AML-193 (cell line): ENCODE results near the gene ENSA.
"Not testable (repeated sequence)": the region's sequence is repeated elsewhere in the genome, so short reads cannot be mapped to it uniquely, and the experiment has no call there.

Experiments
- DNase-seq, 2 experiments: peaks; one replicate each; lab custom pipeline; 2025; lab: John Stamatoyannopoulos, UW

The ENSA gene

DNA sequence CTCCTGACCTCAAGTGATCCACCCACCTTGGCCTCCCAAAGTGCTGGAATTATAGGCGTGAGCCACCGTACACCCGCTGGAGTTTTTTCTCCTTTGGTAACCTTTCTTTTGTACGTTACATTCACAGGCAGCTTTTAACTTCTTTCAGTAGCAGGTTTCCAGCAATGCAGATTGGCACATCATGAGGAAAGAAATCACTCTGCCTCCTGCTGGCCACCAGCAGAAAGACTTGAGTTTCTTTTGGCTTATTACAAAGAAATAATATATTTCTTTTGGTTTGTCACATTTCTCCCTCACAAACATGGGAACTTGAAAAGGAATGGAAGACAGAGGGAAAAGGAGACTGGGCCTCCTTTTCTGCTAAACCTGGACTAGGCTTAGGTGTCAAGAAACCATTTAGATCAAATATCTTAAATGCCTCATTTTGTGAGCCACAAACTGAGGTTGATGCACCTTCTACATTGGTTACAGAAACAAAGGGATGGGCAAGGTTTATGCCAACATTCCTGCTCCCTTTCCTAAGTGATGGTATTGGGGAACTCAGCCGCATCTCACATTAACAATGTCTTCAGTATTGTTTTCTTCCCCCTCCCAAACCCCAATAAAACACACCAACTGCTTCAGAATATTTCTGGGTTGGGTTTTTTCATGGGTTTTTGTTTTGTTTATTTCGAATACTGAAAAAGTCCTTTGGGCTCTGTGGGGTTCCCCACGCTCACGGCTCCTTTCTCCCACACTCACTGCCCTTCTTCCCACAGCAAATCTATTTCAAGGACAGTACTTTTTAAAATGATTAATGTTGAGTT, 7.7 kb downstream of the ENSA start:
- DNase-seq: peak; percentile 48 to 61

GRCh38 chr1:150620919-150621318, 8.5 kb downstream of the ENSA start:
- DNase-seq: no peak

DNA sequence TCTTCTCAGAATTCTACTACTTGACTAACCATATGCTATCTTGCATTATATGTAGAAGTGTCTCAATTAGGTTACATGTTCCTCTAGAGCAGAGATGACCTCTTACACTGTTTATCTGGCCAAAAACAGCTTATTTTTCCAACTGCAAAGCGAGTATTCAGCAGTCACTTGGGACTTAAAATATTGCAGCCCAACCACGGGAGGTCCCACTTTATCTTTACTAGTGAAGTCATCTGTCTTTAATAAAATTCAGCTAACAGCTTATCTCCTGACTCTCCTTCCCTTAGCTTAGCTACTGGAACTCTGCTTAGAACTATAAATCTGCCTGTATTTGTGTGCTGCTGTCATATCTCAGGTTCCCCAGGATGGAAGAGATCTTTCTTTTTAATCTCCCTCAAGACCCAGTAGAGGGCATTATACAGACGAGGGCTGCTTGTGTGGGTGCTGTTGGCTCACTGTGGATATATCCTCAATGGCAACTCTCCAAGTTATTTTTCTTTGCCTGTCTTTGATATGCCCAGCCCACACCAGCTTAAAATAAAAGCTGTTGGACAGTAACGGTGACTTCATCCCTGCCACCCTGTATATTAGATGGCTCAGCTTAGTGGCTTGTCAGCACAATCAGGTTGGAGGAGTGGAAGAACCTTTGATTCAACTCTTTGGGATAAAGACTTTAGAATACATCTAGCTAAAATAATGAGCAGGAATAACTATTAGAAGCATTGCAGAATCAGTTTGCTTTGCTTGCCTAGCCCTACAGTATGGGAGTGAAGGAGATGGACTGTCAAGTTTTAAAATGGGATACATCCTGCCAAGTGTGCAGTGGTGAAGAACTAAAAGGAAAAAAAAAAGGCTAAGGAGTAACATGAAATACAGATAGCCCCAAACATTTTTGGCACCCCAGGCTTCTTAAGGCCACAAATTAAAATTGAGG, 9.6 kb downstream of the ENSA start:
- peak; percentile 48 to 58 for DNase-seq

DNA sequence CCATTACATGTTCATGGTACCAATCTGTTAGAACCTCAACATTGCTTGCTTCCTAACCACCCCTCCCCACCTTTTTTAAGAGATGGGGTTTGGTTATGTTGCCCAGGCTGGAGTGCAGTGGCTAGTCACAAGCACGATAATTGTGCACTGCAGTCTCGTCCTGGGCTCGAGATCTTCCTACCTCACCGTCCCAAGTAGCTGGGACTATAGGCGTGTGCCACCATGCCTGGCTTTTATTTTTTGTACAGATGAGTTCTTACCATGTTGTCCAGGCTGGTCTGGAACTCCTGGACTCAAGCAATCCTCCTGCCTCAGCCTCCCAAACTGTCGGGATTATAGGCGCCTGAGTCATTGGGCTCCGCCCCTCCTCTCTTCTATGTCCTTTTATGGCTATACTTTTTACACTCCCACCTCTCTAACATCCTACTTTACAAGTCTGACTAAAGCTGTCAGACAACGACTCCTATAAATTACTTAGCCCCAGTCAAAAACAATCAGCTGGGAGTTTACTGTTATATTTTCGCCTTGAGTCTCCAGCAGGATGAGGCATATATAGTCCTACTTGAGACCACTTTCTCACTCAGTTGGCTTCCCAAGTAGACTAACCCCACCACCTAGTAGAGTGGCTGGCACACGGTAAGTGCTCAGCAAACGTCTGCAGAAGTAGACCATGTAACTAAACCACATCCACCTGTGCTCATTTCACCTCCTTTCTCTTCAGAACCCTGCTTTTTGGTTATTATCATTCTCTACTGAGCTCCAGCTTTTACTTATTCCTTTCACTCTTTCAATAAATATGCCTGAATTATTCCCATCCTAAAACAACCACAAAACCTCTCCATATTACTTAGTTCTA, 13.8 kb downstream of the ENSA start:
- no peak for DNase-seq

- DNase-seq: peak; percentile 96 to 97
Observed at GRCh38 chr1:150613061-150613920, 16.1 kb downstream of the ENSA start.

GRCh38 chr1:150612014-150612345, 17.4 kb downstream of the ENSA start:
- no peak for DNase-seq

- no peak for DNase-seq
Observed at GRCh38 chr1:150610576-150610975, 18.8 kb downstream of the ENSA start.

DNA sequence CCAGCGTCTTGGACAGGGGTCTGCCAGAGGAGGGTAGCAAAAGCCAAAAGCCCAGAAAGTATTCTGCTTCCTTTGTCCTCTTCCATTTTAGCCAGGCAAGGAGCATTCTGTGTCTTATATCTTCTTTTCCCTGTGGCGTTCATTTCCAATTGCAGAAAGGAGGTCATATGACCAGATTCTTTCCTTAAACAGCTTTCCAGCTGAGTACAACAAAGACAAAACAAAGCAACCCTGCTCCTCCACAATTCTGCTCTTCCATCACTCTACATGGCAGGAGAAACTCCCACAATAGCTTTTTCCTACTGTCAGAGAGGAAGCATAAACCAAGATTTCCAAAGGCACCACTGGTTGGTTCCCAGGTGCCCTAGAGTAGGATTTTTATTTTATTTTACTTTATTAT, 19.7 kb downstream of the ENSA start:
- no peak for DNase-seq

GRCh38 chr1:150606463-150607142, 22.8 kb downstream of the ENSA start:
- DNase-seq: no peak

DNA sequence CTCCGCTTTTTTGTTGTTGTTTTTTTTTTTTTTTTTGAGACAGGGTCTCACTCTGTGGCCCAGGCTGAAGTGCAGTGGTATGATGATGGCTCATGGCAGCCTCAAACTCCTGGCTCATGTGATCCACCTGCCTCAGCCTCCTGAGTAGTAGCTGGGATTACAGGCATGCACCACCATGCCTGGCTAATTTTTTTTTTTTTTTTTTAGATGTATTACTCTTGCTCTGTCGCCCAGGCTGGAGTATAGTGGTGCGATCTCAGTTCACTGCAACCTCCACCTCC, 24.0 kb downstream of the ENSA start:
- not testable (repeated sequence) for DNase-seq

- no peak for DNase-seq
Observed at GRCh38 chr1:150604226-150604588, 25.2 kb downstream of the ENSA start.

DNA sequence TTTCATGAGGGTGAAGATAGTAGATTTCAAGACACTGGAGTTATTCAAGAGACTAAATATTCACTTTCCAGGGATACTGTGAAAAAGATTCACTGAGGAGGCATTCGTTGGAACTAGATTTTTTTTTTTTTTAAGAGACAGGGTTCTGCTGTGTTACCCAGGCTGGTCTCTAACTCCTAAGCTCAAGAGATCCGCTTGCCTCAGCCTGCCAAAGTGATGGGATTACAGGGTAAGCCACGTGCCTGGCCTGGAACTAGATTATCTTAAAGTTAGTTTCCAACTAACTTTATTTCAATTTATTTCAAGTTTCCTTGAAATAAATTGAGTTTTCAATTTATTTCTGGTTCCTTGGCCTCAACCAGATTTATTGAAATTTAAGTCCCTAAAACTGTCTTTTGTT, 25.7 kb downstream of the ENSA start:
- DNase-seq: no peak

GRCh38 chr1:150602372-150602771, 27.0 kb downstream of the ENSA start:
- not testable (repeated sequence) for DNase-seq

- DNase-seq: no peak
Observed at GRCh38 chr1:150601540-150601939, 27.9 kb downstream of the ENSA start.

DNA sequence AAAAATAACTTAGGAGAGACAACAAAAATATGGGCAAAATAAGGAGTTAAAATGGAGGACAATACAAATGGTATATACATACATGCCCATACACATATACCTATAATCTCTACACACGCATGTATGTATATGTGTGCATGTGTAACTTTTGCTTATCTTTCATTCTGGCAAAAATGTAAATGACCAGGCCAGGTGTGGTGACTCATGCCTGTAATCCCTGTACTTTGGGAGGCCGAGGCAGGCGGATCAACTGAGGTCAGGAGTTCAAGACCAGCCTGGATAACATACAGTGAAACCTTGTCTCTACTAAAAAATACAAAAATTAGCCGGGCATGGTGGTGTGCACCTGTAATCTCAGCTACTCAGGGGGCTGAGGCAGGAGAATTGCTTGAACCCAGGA, 31.1 kb downstream of the ENSA start:
- DNase-seq: not testable (repeated sequence)

DNA sequence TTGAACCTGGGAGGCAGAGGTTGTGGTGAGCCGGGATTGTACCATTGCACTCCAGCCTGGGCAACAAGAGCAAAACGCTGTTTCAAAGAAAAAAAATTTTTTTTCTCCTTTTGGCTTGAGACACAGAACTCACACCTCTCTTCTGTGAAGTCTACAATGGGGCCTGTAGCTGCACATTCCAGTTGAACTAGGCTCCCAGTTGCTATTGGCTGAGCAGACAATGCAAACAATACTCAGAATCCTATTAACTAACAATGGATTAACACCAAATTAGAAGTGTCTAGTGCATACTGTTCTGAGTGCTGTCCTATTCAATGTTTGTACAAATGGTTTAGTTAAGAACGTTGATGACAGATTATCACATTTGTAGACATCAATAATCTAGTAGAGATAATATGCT, 32.4 kb downstream of the ENSA start:
- no peak for DNase-seq

- no peak for DNase-seq
Observed at GRCh38 chr1:150596095-150596892, 33.1 kb downstream of the ENSA start.

DNA sequence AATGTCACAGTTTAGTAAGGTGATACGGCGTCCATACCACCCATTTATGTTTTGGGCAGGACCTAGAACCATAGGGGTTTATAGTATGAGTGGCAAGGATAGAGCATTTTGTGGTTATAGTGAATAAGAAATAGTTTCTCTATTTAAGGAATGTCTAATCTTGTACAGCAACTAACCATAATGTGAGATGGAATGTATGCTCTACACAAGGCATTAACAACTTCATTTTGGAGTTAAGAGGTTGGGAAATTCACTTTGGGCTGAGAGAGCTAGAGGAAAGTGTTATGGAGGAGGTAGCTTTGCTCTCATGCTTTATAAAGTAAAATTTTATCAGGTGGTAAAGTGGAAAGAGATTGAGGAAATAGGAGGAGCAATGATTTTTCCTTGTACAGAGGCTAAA, 47.0 kb downstream of the ENSA start:
- DNase-seq: no peak

GRCh38 chr1:150581962-150582361, 47.5 kb downstream of the ENSA start:
- not testable (repeated sequence) for DNase-seq

DNA sequence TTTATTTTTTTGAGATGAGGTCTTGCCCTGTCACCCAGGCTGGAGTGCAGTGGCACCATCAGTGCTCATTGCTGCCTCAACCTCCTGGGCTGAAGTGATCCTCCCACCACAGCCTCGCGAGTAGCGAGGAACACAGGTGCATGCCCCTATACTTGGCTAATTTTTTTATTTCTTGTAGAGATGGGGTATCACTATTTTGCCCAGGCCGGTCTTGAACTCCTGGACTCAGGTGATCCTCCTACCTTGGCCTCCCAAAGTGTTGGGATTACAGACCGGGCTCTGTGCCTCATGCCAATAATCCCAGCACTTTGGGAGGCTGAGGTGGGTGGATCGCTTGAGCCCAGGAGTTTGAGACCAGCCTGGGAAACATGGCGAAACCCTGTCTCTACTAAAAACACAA, 48.0 kb downstream of the ENSA start:
- DNase-seq: not testable (repeated sequence)
